Stimulated activated naive CD8-positive, alpha-beta T cell treated with anti-CD3 and anti-CD28 coated beads, Interleukin-15, amount 100 ng/mL, for 72 hours (primary cell): ENCODE data around the gene PTPN11.

Experiments
- ATAC-seq: fragments of 150-1000 bp; cut with Tn5 transposase; 2 replicates; pipeline ENCODE4 v1.10.0; 2021; ENCODE audit warnings: mild to moderate bottlenecking, moderate library complexity
- DNase-seq, 2 donors: peaks; one replicate each; pipeline ENCODE4 v3.0.0; 2021 to 2022
- H3K27ac Mint-ChIP-seq, 2 donors: one replicate each; pipeline ENCODE4 v1.8.0; 2022; ENCODE audit warnings: mild to moderate bottlenecking in 2 of 2, mixed read lengths in 2 of 2, moderate library complexity in 2 of 2
- H3K27me3 Mint-ChIP-seq: one replicate; pipeline ENCODE4 v1.8.0; 2022; ENCODE audit warnings: mixed read lengths
- H3K4me1 Mint-ChIP-seq: one replicate; pipeline ENCODE4 v1.8.0; 2022; ENCODE audit warnings: mild to moderate bottlenecking, mixed read lengths
- H3K4me3 Mint-ChIP-seq, 2 donors: one replicate each; pipeline ENCODE4 v1.8.0; 2022; ENCODE audit warnings: mild to moderate bottlenecking in 2 of 2, mixed read lengths in 2 of 2, moderate library complexity in 1 of 2
- H3K9me3 Mint-ChIP-seq, 2 donors: one replicate each; pipeline ENCODE4 v1.8.0; 2022; ENCODE audit warnings: mixed read lengths in 2 of 2

PTPN11 gene

DNA sequence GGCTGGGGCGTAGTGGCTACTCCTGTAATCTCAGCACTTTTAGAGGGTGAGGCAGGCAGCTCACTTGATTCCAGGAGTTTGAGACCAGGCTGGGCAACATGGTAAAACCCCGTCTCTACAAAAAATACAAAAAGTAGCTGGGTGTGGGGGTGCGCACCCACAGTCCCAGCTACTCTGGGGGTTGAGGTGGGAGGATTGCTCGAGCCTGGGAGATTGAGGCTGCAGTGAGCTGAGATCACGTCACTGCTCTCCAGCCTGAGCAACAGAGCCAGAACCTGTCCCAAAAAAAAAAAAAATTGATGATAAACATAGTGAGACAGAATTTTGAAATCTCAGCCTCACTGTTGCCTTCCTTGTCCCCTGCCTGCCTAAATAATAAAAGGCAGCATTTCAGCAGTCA is 40.0 kb downstream of the PTPN11 start:
- Mint-ChIP-seq H3K27ac (no peak overlapping the region), H3K27me3 (no peaks in the 10 kb centered on the region), H3K4me3 (no peak overlapping the region), H3K9me3 (no peaks in the 10 kb centered on the region), H3K4me1 (no peaks in the 10 kb centered on the region)
- ATAC-seq (no peak), DNase-seq (no peak)

GRCh38 chr12:112463478-112463877 is 44.7 kb downstream of the PTPN11 start:
- no peaks in the 10 kb centered on the region for H3K9me3 Mint-ChIP-seq
- DNase-seq (no peak), ATAC-seq (no peak)
- no peak overlapping the region for H3K4me3 Mint-ChIP-seq
- H3K4me1 Mint-ChIP-seq, result peaks cover 6% of the 10 kb centered on the region
- H3K27ac Mint-ChIP-seq, result no peak overlapping the region
- no peaks in the 10 kb centered on the region for H3K27me3 Mint-ChIP-seq

DNA sequence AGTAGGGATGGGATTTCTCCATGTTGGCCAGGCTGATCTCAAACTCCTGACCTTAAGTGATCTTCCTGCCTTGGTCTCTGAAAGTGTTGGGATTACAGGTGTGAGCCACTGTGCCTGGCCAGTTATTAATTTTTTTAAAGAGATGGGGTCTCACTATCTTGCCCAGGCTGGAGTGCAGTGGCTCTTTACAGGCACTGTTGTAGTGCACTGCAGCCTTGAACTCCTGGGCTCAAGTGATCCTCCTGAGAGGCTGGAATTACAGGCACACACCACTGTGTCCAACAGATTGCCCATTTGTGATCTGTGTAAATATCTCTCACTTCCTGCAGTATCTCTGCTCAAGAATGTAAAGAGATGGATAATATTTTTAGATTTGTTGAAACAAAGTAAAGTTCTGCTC is 45.9 kb downstream of the PTPN11 start:
- no peak overlapping the region for H3K4me3 Mint-ChIP-seq
- H3K27me3 Mint-ChIP-seq, result no peaks in the 10 kb centered on the region
- no peak overlapping the region for H3K27ac Mint-ChIP-seq
- no peak for DNase-seq
- no peaks in the 10 kb centered on the region for H3K9me3 Mint-ChIP-seq
- H3K4me1 Mint-ChIP-seq, result peaks cover 6% of the 10 kb centered on the region
- ATAC-seq, result no peak

GRCh38 chr12:112466011-112466422 is 47.3 kb downstream of the PTPN11 start:
- Mint-ChIP-seq H3K4me1 (peaks cover 6% of the 10 kb centered on the region), H3K27ac (peak overlapping the region in 1 of 2 donors; percentile 52), H3K27me3 (no peaks in the 10 kb centered on the region), H3K4me3 (no peak overlapping the region), H3K9me3 (no peaks in the 10 kb centered on the region)
- ATAC-seq, result no peak
- no peak for DNase-seq

GRCh38 chr12:112466835-112467234 is 48.1 kb downstream of the PTPN11 start:
- no peak for DNase-seq
- no peak for ATAC-seq
- H3K4me3 Mint-ChIP-seq, result no peak overlapping the region
- peak overlapping the region; percentile 74 to 85 for H3K27ac Mint-ChIP-seq
- H3K4me1 Mint-ChIP-seq, result peaks cover 6% of the 10 kb centered on the region
- H3K9me3 Mint-ChIP-seq, result no peaks in the 10 kb centered on the region
- no peaks in the 10 kb centered on the region for H3K27me3 Mint-ChIP-seq

DNA sequence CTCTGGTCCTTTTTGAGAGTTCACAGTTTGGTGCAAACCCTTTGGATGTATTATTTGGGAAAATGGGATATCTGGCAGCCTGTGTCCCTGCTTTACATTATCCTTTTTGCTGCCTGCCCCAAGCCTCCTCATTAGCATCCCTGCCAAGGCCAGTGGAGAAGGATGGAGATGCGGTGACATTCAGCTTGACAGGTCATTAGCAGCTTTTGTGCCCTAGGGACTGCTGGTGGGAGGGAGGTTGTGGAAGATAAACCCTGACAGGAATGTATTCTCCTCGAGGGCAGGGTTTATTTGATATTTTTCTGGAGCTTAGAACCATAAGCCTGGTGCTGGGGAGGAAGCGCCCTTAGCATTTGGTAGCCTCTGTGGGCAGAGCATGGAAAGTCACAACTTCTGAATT is 49.3 kb downstream of the PTPN11 start:
- Mint-ChIP-seq H3K27me3 (no peaks in the 10 kb centered on the region), H3K4me3 (no peak overlapping the region), H3K9me3 (no peaks in the 10 kb centered on the region), H3K27ac (peak overlapping the region; percentile 74 to 86), H3K4me1 (peaks cover 6% of the 10 kb centered on the region)
- no peak for DNase-seq
- no peak for ATAC-seq

DNA sequence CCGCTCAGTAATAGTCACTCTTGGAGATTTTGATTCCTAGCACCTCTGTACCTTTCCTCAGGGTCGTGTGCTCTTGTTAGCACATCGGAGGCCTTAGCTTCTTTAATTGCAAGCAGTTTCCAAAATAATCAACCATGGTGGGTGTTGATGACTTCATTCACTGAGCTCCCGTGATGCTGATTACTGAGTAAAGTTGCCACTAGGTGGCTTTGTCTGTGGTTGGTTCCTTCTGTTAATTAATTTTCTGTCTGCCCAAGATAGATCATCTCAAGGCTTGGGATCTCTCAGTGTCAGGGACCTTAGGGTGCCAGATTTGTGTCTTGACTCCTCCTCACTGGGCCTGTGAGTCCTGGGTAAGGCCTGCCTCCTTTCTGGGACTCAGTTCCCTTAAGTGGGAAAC is 54.3 kb downstream of the PTPN11 start:
- no peak overlapping the region for H3K4me3 Mint-ChIP-seq
- no peak for DNase-seq
- H3K27me3 Mint-ChIP-seq, result no peaks in the 10 kb centered on the region
- H3K9me3 Mint-ChIP-seq, result no peaks in the 10 kb centered on the region
- peaks cover 3% of the 10 kb centered on the region for H3K4me1 Mint-ChIP-seq
- H3K27ac Mint-ChIP-seq, result peak overlapping the region in 1 of 2 donors; percentile 59
- peak; percentile 48 for ATAC-seq

DNA sequence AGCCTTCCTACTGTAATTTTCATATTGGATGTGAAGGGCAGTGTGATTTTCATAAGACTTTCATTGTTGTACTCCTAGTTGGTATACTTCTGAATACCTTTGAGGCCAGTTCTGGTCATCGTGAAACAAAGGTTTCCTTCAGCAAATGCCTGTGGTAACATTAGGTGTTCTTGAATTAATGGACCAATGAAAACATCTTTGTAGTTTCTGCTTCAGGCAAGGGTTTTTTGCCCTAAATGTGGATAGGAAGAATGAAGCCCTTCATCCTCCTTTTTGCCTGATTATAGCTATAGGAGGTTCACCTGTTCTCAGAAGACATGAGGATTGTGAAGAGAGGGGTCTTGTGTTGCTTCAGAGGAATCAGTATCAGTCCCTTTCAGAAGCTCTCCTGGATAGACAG is 60.7 kb downstream of the PTPN11 start:
- no peak overlapping the region for H3K4me3 Mint-ChIP-seq
- H3K27me3 Mint-ChIP-seq, result no peaks in the 10 kb centered on the region
- H3K9me3 Mint-ChIP-seq, result no peaks in the 10 kb centered on the region
- H3K27ac Mint-ChIP-seq, result no peak overlapping the region
- H3K4me1 Mint-ChIP-seq, result no peaks in the 10 kb centered on the region
- ATAC-seq (no peak), DNase-seq (no peak)

GRCh38 chr12:112480931-112481330 is 62.2 kb downstream of the PTPN11 start:
- Mint-ChIP-seq H3K4me1 (no peaks in the 10 kb centered on the region), H3K27ac (no peak overlapping the region), H3K9me3 (no peaks in the 10 kb centered on the region), H3K27me3 (no peaks in the 10 kb centered on the region), H3K4me3 (no peak overlapping the region)
- ATAC-seq (no peak), DNase-seq (no peak)

DNA sequence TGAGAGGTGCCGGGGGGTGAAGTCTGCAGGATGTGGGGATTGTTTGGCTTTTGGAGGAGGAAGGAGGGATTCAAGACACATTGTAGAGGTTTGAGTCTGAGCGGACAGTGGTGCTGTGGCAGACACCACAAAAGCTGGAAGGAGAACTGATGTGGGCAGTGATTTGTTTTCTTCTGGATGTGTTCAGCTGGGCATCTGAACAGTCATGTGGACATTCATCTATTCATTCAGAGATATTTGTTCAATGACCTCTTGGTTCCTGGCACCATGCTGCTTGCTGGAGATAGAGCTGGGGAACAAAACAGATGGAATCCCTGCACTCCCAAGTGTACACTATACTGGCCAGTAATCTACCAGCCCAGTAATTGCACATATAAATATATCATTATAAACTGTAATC is 64.0 kb downstream of the PTPN11 start:
- Mint-ChIP-seq H3K27ac (no peak overlapping the region), H3K27me3 (no peaks in the 10 kb centered on the region), H3K4me1 (no peaks in the 10 kb centered on the region), H3K4me3 (no peak overlapping the region), H3K9me3 (no peaks in the 10 kb centered on the region)
- ATAC-seq (no peak), DNase-seq (no peak)

DNA sequence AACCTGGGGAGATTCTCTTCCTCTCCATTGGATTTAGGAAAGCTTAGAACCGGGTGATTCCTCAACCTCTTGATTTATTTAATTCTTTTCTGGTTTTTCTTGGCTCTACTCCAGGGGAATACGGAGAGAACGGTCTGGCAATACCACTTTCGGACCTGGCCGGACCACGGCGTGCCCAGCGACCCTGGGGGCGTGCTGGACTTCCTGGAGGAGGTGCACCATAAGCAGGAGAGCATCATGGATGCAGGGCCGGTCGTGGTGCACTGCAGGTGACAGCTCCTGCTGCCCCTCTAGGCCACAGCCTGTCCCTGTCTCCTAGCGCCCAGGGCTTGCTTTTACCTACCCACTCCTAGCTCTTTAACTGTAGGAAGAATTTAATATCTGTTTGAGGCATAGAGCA is 67.6 kb downstream of the PTPN11 start:
- Mint-ChIP-seq H3K4me3 (no peak overlapping the region), H3K9me3 (no peaks in the 10 kb centered on the region)
- no peak for ATAC-seq

DNA sequence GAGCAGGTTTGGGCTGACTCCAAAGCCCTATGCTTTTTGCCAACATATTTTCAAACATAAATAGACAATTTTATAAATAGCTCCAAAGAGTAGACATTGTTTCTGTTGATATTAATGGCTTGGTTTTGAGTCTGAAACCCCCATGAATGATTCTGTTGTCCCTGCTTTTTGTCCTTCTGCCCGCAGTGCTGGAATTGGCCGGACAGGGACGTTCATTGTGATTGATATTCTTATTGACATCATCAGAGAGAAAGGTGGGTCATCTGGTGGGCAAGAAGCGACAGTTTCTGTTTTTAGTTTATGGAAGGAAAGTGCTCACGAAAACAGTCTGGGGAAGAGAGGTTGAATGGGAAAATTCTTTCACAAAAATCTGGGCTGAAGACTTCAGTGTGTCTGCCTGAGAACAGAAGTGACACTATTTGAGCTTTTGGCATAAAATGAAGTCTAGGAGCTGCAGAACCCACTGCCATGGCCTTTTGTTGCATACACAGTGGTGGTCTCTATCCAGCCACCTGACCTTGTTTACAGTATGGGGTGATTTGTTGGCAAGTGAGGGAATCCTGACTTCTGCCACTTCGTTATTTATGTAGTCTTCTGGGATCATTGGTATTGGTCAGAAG is 69.6 kb downstream of the PTPN11 start:
- Mint-ChIP-seq H3K27ac (peak overlapping the region in 1 of 2 donors; percentile 53), H3K4me1 (no peaks in the 10 kb centered on the region), H3K9me3 (no peaks in the 10 kb centered on the region), H3K4me3 (no peak overlapping the region), H3K27me3 (no peaks in the 10 kb centered on the region)
- no peak for ATAC-seq
- no peak for DNase-seq

More for the DNA sequence above, 67.6 kb downstream of the PTPN11 start:
- Mint-ChIP-seq H3K4me1 (no peaks in the 10 kb centered on the region), H3K27ac (no peak overlapping the region), H3K27me3 (no peaks in the 10 kb centered on the region)
- no peak for DNase-seq

- ATAC-seq, result no peak
- Mint-ChIP-seq H3K9me3 (no peaks in the 10 kb centered on the region), H3K4me3 (no peak overlapping the region), H3K4me1 (no peaks in the 10 kb centered on the region), H3K27ac (no peak overlapping the region), H3K27me3 (no peaks in the 10 kb centered on the region)
- DNase-seq, result no peak
Measured at GRCh38 chr12:112489456-112489855, 70.7 kb downstream of the PTPN11 start.

- Mint-ChIP-seq H3K27me3 (no peaks in the 10 kb centered on the region), H3K9me3 (no peaks in the 10 kb centered on the region), H3K27ac (peak overlapping the region in 1 of 2 donors; percentile 92), H3K4me1 (peaks cover 19% of the 10 kb centered on the region), H3K4me3 (peak overlapping the region in 1 of 2 donors; percentile 40)
- ATAC-seq (peak; percentile 99), DNase-seq (peak in 1 of 2 donors; percentile 20)
Measured at GRCh38 chr12:112496496-112496895, 77.7 kb downstream of the PTPN11 start.

DNA sequence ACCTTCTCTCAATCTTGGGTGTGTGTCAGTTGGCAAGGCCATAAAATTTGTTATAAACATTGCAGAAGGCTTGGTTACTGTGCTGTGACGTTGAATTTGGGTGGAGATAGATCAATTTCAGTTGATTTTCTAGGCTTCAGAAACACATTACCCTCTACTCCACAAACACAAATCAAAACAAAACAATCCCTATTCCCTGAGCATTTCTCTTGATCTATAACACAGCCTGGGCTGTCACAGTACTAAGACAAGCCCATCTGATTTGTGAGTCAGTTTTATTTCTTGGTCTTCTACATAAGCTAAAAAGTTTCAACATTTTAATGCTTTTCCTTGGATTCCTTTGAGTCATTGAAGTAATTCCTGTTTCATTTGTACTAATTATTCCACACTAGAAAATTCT is 79.8 kb downstream of the PTPN11 start:
- Mint-ChIP-seq H3K4me1 (peaks cover 19% of the 10 kb centered on the region), H3K9me3 (no peaks in the 10 kb centered on the region), H3K27me3 (no peaks in the 10 kb centered on the region), H3K4me3 (no peak overlapping the region), H3K27ac (peak overlapping the region in 1 of 2 donors; percentile 45)
- ATAC-seq, result no peak
- DNase-seq, result no peak

DNA sequence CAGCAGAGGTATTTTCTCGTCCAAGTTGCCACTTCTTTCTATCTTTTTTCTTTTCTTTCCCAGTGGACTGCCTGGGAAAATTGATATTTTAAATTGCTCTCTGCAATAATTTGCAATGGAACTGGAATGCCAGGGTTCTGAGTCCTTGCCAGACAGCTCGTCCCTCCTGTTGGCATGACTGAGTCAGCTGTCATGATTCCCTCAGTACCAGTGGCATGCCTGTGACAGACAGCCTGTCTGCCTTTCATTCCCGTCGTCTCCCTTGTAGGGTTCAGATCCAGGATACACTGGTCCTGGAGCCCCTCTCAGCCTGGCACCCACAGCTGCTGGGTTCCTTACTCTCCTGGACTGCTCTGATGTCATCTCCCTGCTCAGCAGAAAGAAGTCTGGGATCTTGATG is 84.8 kb downstream of the PTPN11 start:
- Mint-ChIP-seq H3K27me3 (no peaks in the 10 kb centered on the region), H3K4me3 (no peak overlapping the region), H3K27ac (no peak overlapping the region), H3K4me1 (no peaks in the 10 kb centered on the region), H3K9me3 (no peaks in the 10 kb centered on the region)
- DNase-seq (no peak), ATAC-seq (no peak)

DNA sequence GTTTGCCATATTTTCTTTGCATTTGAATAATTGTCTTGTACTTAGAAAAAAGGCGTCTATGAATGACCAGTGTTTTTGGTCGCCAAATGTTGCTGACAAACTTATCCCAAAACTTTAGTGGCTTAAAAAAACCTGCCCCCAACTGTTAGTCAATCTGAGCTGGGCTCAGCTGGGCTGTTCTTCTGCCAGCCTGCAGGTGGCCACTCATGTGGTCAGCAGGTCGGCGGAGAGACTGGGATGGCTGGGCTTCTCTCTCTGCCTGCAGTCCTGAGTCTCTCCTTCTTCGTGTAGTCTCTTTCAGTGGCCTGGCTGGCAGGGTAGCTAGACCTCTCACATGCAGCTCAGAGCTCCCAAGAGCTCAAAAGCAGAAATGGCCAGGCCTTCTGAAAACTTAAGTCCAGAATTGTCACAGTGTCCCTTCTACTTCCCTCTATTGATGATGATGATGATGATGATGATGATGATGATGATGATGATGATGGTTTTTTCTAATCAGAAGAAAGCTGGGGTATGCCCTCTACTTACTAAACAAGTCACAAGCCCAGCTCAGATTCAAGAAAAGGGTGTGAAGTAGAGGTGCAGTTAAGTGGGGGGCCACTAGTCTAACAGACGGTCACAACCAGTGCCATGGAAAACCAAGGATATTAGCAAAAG is 87.9 kb downstream of the PTPN11 start:
- Mint-ChIP-seq H3K4me1 (no peaks in the 10 kb centered on the region), H3K9me3 (no peaks in the 10 kb centered on the region), H3K4me3 (no peak overlapping the region), H3K27me3 (no peaks in the 10 kb centered on the region), H3K27ac (no peak overlapping the region)
- no peak for ATAC-seq
- no peak for DNase-seq
